HepG2 (cell line): ENCODE measurements around the gene EP300. TPM values are rescaled to one million over a fixed set of nuclear protein-coding genes. Genes with fewer than 3 reads are reported as not detected.
A peak's percentile ranks its signal among the peaks of the same experiment; 100 is the strongest.

Experiments
- ATAC-seq: fragments of 200-7000 bp; cut with Tn5 transposase; 3 replicates; pipeline ENCODE4 v1.9.1; 2020; ENCODE audit warnings: mild to moderate bottlenecking, moderate library complexity
- BruUV-seq: library from RNA; stranded (reverse); fragments of 400-500 nt; replicated peaks from 2 replicates; lab custom pipeline; 2021; lab: Mats Ljungman, UMichigan
- CTCF ChIA-PET: fragments of 300-600 bp; formaldehyde crosslinking; extraction: SDS; loops from one replicate; lab custom pipeline; 2021; ENCODE audit warnings: low total read pairs, inconsistent platforms, low intra/inter-chr PET ratio; lab: Yijun Ruan, JAX
- POLR2A ChIA-PET: fragments of 350-600 bp; sonication (Branson Sonifier 250); formaldehyde crosslinking; loops from one replicate; lab custom pipeline; 2020; ENCODE audit warnings: antibody characterized with exemption, inconsistent platforms; lab: Yijun Ruan, JAX
- DNase-seq: peaks from one replicate; pipeline ENCODE4 v3.0.0-alpha.2; 2015; ENCODE audit warnings: low spot score
- FAIRE-seq: peaks from 3 replicates; lab custom pipeline; 2011; peaks lifted over from hg19 to GRCh38; lab: Jason Lieb, UNC
- H2AFZ ChIP-seq: one replicate; pipeline ENCODE4 v1.6.1; 2011; ENCODE audit warnings: low read length, inconsistent platforms
- H3K27ac ChIP-seq: fragments of 300-600 bp; 3 replicates; pipeline ENCODE4 v1.8.0; 2011; ENCODE audit warnings: mixed run types, mild to moderate bottlenecking, mixed read lengths, low read length, inconsistent platforms; ENCODE audit not compliant: insufficient read depth; ENCODE audit errors: extremely low read length
- H3K27me3 ChIP-seq, 2 experiments: fragments of 200-600 bp in 1 of 2; 2 replicates in 1 of 2; 3 replicates in 1 of 2; pipeline versions ENCODE4 v1.6.0 to v1.8.0; 2011; ENCODE audit warnings: low read length in 2 of 2, mild to moderate bottlenecking in 2 of 2, moderate library complexity in 2 of 2, inconsistent platforms in 1 of 2; ENCODE audit not compliant: insufficient read depth in 2 of 2, control insufficient read depth in 1 of 2
- H3K36me3 ChIP-seq, 2 experiments: fragments of 200-600 bp in 1 of 2; replicated peaks in 1 of 2; 2 replicates in 1 of 2; 3 replicates in 1 of 2; pipeline versions ENCODE4 v1.5.1 to v1.8.0; 2011; ENCODE audit warnings: low read length in 2 of 2, inconsistent platforms in 1 of 2; ENCODE audit not compliant: insufficient read depth in 2 of 2, control insufficient read depth in 1 of 2
- H3K4me1 ChIP-seq: 2 replicates; pipeline ENCODE4 v1.5.1; 2012; ENCODE audit warnings: low read length, inconsistent platforms; ENCODE audit not compliant: insufficient read depth
- H3K4me2 ChIP-seq: 2 replicates; pipeline ENCODE4 v1.6.0; 2011; ENCODE audit warnings: low read depth, low read length, inconsistent platforms
- H3K4me3 ChIP-seq, 3 experiments: fragments of 200-600 bp in 1 of 3; sonication (generic), shearing (Covaris generic) in 1 of 3; replicated peaks in 1 of 3; 2 replicates each; pipeline ENCODE4 v1.5.1; 2011 to 2016; ENCODE audit warnings: low read length in 3 of 3, inconsistent platforms in 2 of 3, low read depth in 2 of 3, mild to moderate bottlenecking in 2 of 3, control low read depth in 1 of 3, mixed read lengths in 1 of 3; ENCODE audit not compliant: insufficient read depth in 1 of 3
- H3K79me2 ChIP-seq: one replicate; pipeline ENCODE4 v1.6.1; 2011; ENCODE audit warnings: low read length, inconsistent platforms; ENCODE audit not compliant: insufficient read depth
- H3K9ac ChIP-seq: 2 replicates; pipeline ENCODE4 v1.6.0; 2011; ENCODE audit warnings: mild to moderate bottlenecking, low read depth, low read length, inconsistent platforms; ENCODE audit not compliant: insufficient read depth
- H3K9me3 ChIP-seq: 2 replicates; pipeline ENCODE4 v1.5.1; 2012; ENCODE audit warnings: mild to moderate bottlenecking, low read length
- H4K20me1 ChIP-seq: 2 replicates; pipeline ENCODE4 v1.6.0; 2011; ENCODE audit warnings: inconsistent platforms, mild to moderate bottlenecking, low read length, moderate library complexity; ENCODE audit not compliant: insufficient read depth
- BCL6 ChIP-seq: IDR thresholded peaks from 2 replicates; pipeline ENCODE4 v1.6.1; 2016; ENCODE audit warnings: missing genetic modification reagents, missing compliant biosample characterization
- CAMTA2 ChIP-seq: sonication (generic); formaldehyde crosslinking; IDR thresholded peaks from 2 replicates; pipeline ENCODE4 v1.4.0; 2020; ENCODE audit warnings: mild to moderate bottlenecking, missing genetic modification reagents, borderline replicate concordance
- GATA4 ChIP-seq: sonication (generic); IDR thresholded peaks from 2 replicates; pipeline ENCODE4 v1.6.1; 2016; ENCODE audit warnings: antibody characterized with exemption, low read depth, borderline replicate concordance
- IRF2 ChIP-seq: IDR thresholded peaks from 2 replicates; pipeline ENCODE4 v1.6.1; 2018; ENCODE audit warnings: missing genetic modification reagents, missing compliant biosample characterization
- KAT2B ChIP-seq: fragments of 150-350 bp; IDR thresholded peaks from 2 replicates; pipeline ENCODE4 v1.6.1; 2014; ENCODE audit warnings: low read depth, low read length, borderline replicate concordance
- KMT2B ChIP-seq: IDR thresholded peaks from 2 replicates; pipeline ENCODE4 v1.6.1; 2016; ENCODE audit warnings: missing genetic modification reagents, missing compliant biosample characterization
- RARA ChIP-seq: IDR thresholded peaks from 2 replicates; pipeline ENCODE4 v1.6.1; 2016; ENCODE audit warnings: missing genetic modification reagents, missing compliant biosample characterization
- REXO4 ChIP-seq: sonication (generic); formaldehyde crosslinking; IDR thresholded peaks from 2 replicates; pipeline ENCODE4 v1.8.0; 2022; ENCODE audit warnings: missing genetic modification reagents, mild to moderate bottlenecking, borderline replicate concordance
- SIN3A ChIP-seq: IDR thresholded peaks from 2 replicates; pipeline ENCODE4 v1.6.1; 2011; ENCODE audit warnings: low read depth, mild to moderate bottlenecking, control low read depth, low read length, borderline replicate concordance
- SKI ChIP-seq: fragments of 450-650 bp; IDR thresholded peaks from one replicate; pipeline ENCODE4 v1.6.1; 2018; ENCODE audit warnings: mild to moderate bottlenecking; ENCODE audit not compliant: partially characterized antibody
- TEAD3 ChIP-seq: optimal IDR thresholded peaks from 2 replicates; pipeline ENCODE3; 2016; ENCODE audit warnings: borderline replicate concordance
- ZBTB20 ChIP-seq: sonication (generic); formaldehyde crosslinking; IDR thresholded peaks from 2 replicates; pipeline ENCODE4 v1.8.1; 2023; ENCODE audit warnings: missing genetic modification reagents, low read depth, mild to moderate bottlenecking, borderline replicate concordance
- ZNF484 ChIP-seq: sonication (generic); formaldehyde crosslinking; IDR thresholded peaks from 2 replicates; pipeline ENCODE4 v1.5.1; 2020; ENCODE audit warnings: mild to moderate bottlenecking, low read depth, missing genetic modification reagents, borderline replicate concordance
- WGBS: methylation state at CpG from one replicate; pipeline ENCODE4 v1.1.6; 2017; ENCODE audit warnings: low lambda C conversion rate; 5-methylcytosine and 5-hydroxymethylcytosine counted together
- in situ Hi-C: cut with HindIII; loops from 2 replicates; pipeline ENCODE4 v1.10.0; 2017; ENCODE audit warnings: low pct_unique_long_range_greater_than_20kb; ENCODE audit not compliant: extremely low pct_ligation_motif_present
- intact Hi-C: fragments of 100-400 bp; cut with micrococcal nuclease; formaldehyde crosslinking; loops from one replicate; pipeline ENCODE4 v1.10.0; 2022; ENCODE audit not compliant: unreplicated experiment
- polyA plus RNA-seq, 8 experiments: library from polyadenylated mRNA; depleted of rRNA in 3 of 8; stranded (reverse) in 7 of 8; unstranded in 1 of 8; fragments of >200 nt; fragmentation: Illumina TruSeq in 4 of 8; extraction: Trizol in 4 of 8; gene quantifications; 2 replicates each; pipeline versions ENCODE4 v1.2.1 to v1.2.3, GENCODE V29; 2011 to 2016; ENCODE audit warnings: low read depth in 4 of 8, missing spikeins in 1 of 8, mixed read lengths in 1 of 8; ENCODE audit not compliant: insufficient read depth in 1 of 8
- total RNA-seq, 5 experiments: library from RNA; depleted of rRNA; stranded (reverse); fragments of >200 nt; fragmentation: Illumina TruSeq; extraction: Trizol; gene quantifications; 2 replicates each; pipeline ENCODE4 v1.2.3, GENCODE V29; 2016; ENCODE audit warnings: low read depth in 1 of 5
- TF ChIP-seq, protein P1 (sequence below): sonication (generic); formaldehyde crosslinking; IDR thresholded peaks from 2 replicates; pipeline ENCODE4 v1.5.0; 2020; ENCODE audit warnings: mild to moderate bottlenecking, missing genetic modification reagents, moderate library complexity
- TF ChIP-seq, protein P2 (sequence below), 2 experiments: fragments of 450-650 bp in 1 of 2; sonication (generic) in 1 of 2; formaldehyde crosslinking; IDR thresholded peaks; 2 replicates each; pipeline versions ENCODE4 v1.5.0 to v1.8.0; 2020 to 2022; ENCODE audit warnings: mild to moderate bottlenecking in 1 of 2, missing genetic modification reagents in 1 of 2

The EP300 gene
- total and polyA plus RNA-seq, 2 of the 13 experiments (the other 11 are each of a cell fraction or from before 2014, with no cell fraction given): 13.6 to 14.9 TPM

DNA sequence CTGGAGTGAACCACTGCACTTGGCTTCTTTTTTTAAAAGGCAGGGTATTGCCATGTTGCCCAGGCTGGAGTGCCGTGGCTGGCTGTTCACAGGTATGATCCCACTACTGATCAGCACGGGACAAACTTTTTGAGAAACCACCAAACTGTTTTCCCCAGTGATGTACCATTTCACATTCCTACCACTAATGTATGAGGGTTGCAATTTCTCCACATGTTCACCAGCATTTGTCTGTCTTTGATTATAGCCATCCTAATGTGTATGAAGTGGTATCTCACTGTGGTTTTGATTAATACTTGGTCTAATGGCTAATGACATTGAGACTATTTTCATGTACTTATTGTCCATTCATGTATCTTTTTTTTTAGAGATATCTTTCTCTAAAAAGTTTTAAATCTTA is 41.5 kb upstream of the EP300 start:
- ChIA-PET CTCF (no interaction called here), POLR2A (interaction anchor here (3.1 kb wide), 1 partner anchor 28 kb away, joined by 11 read pairs; no protein-coding TSS in a partner anchor)

DNA sequence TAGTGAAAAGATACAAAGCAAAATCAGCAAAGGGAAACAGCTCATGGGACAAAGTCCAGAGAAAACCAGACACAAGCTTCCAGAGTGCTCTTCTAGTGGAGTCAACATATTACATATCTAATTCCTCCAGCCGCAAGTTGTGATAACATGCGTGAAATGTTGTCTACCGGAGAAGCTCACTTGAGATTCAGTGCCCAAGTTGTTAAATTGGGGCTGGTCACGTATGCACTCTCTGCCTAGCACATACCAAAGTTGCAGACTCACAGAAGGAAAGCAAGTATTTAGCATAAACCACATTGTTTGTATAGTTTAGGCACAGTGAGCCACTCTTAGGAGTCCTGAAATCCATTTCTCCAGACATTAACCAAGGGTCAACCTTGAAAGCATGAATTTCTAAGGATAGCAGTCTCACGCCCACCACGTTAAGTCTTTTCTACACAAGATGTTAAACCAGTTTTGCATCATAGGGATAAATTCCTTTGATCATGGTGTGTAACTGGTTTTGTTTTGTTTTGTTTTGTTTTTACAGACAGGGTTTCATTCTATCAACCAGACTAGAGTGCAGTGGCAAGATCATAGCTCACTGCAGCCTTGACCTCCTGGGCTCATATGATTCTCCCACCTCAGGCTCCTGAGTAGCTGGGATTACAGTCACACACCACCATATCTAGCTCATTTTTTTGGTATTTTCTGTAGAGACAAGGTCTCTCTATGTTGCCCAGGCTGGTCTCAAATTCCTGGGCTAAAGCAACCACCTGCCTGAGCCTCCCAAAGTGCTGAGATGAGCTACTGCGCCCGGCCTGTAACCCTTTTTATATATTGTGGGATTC is 39.5 kb upstream of the EP300 start:
- no peak overlapping the region for H3K9ac ChIP-seq
- in situ Hi-C loops: no loop called here
- ATAC-seq (peak; percentile 34), DNase-seq (peak; percentile 33), FAIRE-seq (peak; percentile 65)
- BruUV-seq: no TSS peak
- H3K4me2 ChIP-seq: peak overlapping the region; percentile 72
- no peaks in the 10 kb centered on the region for H3K36me3 ChIP-seq
- H4K20me1 ChIP-seq: no peaks in the 10 kb centered on the region
- intact Hi-C loops: no loop called here
- H3K4me1 ChIP-seq: peaks cover 40% of the 10 kb centered on the region
- WGBS: 7% methylated on average over 8 of the region's 8 CpGs
- ChIA-PET POLR2A (interaction anchor here (0.8 to 3.1 kb wide), 6 partner anchors 10 to 101 kb away, joined by 3 to 11 read pairs (median 3); partner anchors contain the start of genes EP300 and RBX1), CTCF (no interaction called here)
- H3K27ac ChIP-seq: peak overlapping the region; percentile 18
- H3K4me3 ChIP-seq: peak overlapping the region in 2 of 3 experiments; percentile 6 to 11; a peak in 1 of 6 replicates
- H3K79me2 ChIP-seq: no peaks in the 10 kb centered on the region
- H2AFZ ChIP-seq: peak overlapping the region; percentile 52
- no peaks in the 10 kb centered on the region for H3K9me3 ChIP-seq
- H3K27me3 ChIP-seq: no peaks in the 10 kb centered on the region; a peak in 1 of 5 replicates
- no peak for TF ChIP-seq KAT2B
- peak; percentile 13 for TF ChIP-seq SKI
- TF ChIP-seq, protein P1, sequence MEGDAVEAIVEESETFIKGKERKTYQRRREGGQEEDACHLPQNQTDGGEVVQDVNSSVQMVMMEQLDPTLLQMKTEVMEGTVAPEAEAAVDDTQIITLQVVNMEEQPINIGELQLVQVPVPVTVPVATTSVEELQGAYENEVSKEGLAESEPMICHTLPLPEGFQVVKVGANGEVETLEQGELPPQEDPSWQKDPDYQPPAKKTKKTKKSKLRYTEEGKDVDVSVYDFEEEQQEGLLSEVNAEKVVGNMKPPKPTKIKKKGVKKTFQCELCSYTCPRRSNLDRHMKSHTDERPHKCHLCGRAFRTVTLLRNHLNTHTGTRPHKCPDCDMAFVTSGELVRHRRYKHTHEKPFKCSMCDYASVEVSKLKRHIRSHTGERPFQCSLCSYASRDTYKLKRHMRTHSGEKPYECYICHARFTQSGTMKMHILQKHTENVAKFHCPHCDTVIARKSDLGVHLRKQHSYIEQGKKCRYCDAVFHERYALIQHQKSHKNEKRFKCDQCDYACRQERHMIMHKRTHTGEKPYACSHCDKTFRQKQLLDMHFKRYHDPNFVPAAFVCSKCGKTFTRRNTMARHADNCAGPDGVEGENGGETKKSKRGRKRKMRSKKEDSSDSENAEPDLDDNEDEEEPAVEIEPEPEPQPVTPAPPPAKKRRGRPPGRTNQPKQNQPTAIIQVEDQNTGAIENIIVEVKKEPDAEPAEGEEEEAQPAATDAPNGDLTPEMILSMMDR: no peak
- TF ChIP-seq GATA4: no peak
- TF ChIP-seq RARA: peak; percentile 28; the same call in 1 of the 2 replicates
- no peak for TF ChIP-seq ZBTB20 (CRISPR knock-in tag)
- TF ChIP-seq, protein P2, sequence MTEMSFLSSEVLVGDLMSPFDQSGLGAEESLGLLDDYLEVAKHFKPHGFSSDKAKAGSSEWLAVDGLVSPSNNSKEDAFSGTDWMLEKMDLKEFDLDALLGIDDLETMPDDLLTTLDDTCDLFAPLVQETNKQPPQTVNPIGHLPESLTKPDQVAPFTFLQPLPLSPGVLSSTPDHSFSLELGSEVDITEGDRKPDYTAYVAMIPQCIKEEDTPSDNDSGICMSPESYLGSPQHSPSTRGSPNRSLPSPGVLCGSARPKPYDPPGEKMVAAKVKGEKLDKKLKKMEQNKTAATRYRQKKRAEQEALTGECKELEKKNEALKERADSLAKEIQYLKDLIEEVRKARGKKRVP (CRISPR knock-in tag; IDR thresholded peaks at IDR 0.05): 0 out of 4 replicates have a peak, but pooled peaks of 1 of the 2 experiments have one; percentile 16
- no peak for TF ChIP-seq ZNF484 (CRISPR knock-in tag)
- no peak for TF ChIP-seq SIN3A
- TF ChIP-seq KMT2B: no peak
- TF ChIP-seq BCL6 (CRISPR knock-in tag): 0 out of 2 replicates have a peak, but pooled peaks have one; percentile 10
- TF ChIP-seq IRF2 (CRISPR knock-in tag): 0 out of 2 replicates have a peak, but pooled peaks have one; percentile 15

More for the DNA sequence above, 41.5 kb upstream of the EP300 start:
- FAIRE-seq (no peak), ATAC-seq (no peak), DNase-seq (no peak)
- no peaks in the 10 kb centered on the region for H3K9me3 ChIP-seq
- no peak overlapping the region for H3K4me2 ChIP-seq
- no peak overlapping the region for H2AFZ ChIP-seq
- H3K9ac ChIP-seq: no peak overlapping the region
- H3K4me3 ChIP-seq: no peak overlapping the region
- H3K27me3 ChIP-seq: no peaks in the 10 kb centered on the region; a peak in 1 of 5 replicates
- peaks cover 46% of the 10 kb centered on the region for H3K4me1 ChIP-seq
- H3K79me2 ChIP-seq: no peaks in the 10 kb centered on the region
- intact Hi-C loops: no loop called here
- no TSS peak for BruUV-seq
- no peaks in the 10 kb centered on the region for H4K20me1 ChIP-seq
- no peak overlapping the region for H3K27ac ChIP-seq
- H3K36me3 ChIP-seq: no peaks in the 10 kb centered on the region
- in situ Hi-C loops: no loop called here
- TF ChIP-seq REXO4 (CRISPR knock-in tag): no peak
- no peak for TF ChIP-seq CAMTA2 (CRISPR knock-in tag)
- TF ChIP-seq TEAD3 (CRISPR knock-in tag): peak; percentile 90
- 29% methylated on average over 2 of the region's 2 CpGs for WGBS
